ENCODE data around the gene COMTD1. TPM values are rescaled to one million over a fixed set of nuclear protein-coding genes. Genes with fewer than 3 reads are reported as not detected.

Gene COMTD1
- total and polyA plus RNA-seq, 2 of the 13 experiments (the other 11 are each of a cell fraction or from before 2014, with no cell fraction given), result 11.8 to 18.4 TPM

DNA sequence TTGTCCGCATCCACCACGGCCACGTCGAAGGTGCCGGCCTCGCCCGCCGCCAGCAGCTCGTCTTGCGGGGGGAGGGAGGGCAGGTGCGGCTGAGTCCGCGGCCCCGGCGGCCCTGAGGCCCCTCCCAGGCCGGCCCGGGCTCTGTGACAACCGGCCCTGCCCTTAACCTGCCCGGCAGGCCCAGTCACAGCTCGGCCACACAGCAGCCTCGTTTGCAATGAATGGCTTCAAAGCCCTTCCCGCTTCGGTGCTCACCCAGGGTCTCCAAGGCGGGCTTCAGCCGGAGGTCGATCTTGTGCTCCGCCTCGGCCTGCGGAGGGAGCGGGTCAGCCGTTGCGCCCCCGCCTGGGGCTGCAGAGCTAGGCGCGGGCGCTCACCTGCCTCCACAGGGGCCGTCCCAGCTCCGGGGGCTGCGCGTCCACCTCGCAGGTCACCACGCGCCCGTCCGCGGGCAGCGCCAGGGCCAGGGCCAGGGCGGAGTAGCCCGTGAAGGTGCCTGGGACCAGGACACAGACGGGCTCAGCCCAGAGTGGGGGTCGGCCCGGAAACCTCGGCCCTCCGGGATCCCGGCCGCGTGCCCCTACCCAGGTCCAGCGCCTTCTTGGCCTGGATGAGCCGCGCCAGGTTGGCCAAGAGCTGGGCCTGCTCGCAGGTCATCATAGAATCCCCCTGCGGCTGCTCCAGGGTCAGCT is 928 bp downstream of the COMTD1 start (continued):
- TF ChIP-seq, protein P1, sequence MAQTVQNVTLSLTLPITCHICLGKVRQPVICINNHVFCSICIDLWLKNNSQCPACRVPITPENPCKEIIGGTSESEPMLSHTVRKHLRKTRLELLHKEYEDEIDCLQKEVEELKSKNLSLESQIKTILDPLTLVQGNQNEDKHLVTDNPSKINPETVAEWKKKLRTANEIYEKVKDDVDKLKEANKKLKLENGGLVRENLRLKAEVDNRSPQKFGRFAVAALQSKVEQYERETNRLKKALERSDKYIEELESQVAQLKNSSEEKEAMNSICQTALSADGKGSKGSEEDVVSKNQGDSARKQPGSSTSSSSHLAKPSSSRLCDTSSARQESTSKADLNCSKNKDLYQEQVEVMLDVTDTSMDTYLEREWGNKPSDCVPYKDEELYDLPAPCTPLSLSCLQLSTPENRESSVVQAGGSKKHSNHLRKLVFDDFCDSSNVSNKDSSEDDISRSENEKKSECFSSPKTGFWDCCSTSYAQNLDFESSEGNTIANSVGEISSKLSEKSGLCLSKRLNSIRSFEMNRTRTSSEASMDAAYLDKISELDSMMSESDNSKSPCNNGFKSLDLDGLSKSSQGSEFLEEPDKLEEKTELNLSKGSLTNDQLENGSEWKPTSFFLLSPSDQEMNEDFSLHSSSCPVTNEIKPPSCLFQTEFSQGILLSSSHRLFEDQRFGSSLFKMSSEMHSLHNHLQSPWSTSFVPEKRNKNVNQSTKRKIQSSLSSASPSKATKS (CRISPR knock-in tag; IDR thresholded peaks at IDR 0.05), result no peak
- TF ChIP-seq, protein P2, sequence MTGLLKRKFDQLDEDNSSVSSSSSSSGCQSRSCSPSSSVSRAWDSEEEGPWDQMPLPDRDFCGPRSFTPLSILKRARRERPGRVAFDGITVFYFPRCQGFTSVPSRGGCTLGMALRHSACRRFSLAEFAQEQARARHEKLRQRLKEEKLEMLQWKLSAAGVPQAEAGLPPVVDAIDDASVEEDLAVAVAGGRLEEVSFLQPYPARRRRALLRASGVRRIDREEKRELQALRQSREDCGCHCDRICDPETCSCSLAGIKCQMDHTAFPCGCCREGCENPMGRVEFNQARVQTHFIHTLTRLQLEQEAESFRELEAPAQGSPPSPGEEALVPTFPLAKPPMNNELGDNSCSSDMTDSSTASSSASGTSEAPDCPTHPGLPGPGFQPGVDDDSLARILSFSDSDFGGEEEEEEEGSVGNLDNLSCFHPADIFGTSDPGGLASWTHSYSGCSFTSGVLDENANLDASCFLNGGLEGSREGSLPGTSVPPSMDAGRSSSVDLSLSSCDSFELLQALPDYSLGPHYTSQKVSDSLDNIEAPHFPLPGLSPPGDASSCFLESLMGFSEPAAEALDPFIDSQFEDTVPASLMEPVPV (CRISPR knock-in tag; IDR thresholded peaks at IDR 0.05), result 0 out of 2 replicates have a peak, but pooled peaks have one; percentile 2
- TF ChIP-seq NR3C1 (CRISPR knock-in tag; IDR thresholded peaks at IDR 0.05), result no peak
- TF ChIP-seq ZNF850 (CRISPR knock-in tag; conservative IDR thresholded peaks at IDR 0.05), result 0 out of 2 replicates have a peak, but pooled peaks have one; percentile 12
- TF ChIP-seq RBFOX2 (IDR thresholded peaks at IDR 0.05; ENCODE audit: low read depth, low read length), result peak; percentile 55; the same call in 1 of the 2 replicates
- no peak for TF ChIP-seq SOX6 (IDR thresholded peaks at IDR 0.05)
- TF ChIP-seq SOX6 (CRISPR knock-in tag; IDR thresholded peaks at IDR 0.05), result 0 out of 2 replicates have a peak, but pooled peaks have one; percentile 26
- peak; percentile 19; the same call in 1 of the 2 replicates for TF ChIP-seq SNAI1 (CRISPR knock-in tag; IDR thresholded peaks at IDR 0.05; ENCODE audit: borderline replicate concordance)
- TF ChIP-seq, protein P3, sequence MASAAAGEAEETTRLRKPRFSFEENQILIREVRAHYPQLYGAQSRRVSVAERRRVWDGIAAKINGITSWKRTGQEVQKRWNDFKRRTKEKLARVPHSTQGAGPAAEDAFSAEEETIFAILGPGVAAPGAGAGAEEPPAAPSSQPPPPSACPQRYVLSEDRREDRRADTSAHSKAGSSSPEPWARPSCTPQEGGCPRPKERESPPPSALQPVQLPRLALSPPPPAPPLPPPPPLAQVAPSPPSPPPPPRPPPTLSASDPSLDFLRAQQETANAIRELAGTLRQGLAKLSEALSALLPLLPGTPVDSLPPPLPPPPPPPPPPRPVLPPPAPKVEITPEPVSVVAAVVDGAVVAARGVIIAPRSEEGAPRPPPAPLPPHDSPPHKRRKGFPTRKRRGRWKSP (CRISPR knock-in tag; IDR thresholded peaks at IDR 0.05), result 0 out of 2 replicates have a peak, but pooled peaks have one; percentile 30
- TF ChIP-seq, protein P4, sequence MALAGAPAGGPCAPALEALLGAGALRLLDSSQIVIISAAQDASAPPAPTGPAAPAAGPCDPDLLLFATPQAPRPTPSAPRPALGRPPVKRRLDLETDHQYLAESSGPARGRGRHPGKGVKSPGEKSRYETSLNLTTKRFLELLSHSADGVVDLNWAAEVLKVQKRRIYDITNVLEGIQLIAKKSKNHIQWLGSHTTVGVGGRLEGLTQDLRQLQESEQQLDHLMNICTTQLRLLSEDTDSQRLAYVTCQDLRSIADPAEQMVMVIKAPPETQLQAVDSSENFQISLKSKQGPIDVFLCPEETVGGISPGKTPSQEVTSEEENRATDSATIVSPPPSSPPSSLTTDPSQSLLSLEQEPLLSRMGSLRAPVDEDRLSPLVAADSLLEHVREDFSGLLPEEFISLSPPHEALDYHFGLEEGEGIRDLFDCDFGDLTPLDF (CRISPR knock-in tag; IDR thresholded peaks at IDR 0.05), result no peak
- TF ChIP-seq ZNF331 (CRISPR knock-in tag; IDR thresholded peaks at IDR 0.05), result no peak
- TF ChIP-seq, protein P5, sequence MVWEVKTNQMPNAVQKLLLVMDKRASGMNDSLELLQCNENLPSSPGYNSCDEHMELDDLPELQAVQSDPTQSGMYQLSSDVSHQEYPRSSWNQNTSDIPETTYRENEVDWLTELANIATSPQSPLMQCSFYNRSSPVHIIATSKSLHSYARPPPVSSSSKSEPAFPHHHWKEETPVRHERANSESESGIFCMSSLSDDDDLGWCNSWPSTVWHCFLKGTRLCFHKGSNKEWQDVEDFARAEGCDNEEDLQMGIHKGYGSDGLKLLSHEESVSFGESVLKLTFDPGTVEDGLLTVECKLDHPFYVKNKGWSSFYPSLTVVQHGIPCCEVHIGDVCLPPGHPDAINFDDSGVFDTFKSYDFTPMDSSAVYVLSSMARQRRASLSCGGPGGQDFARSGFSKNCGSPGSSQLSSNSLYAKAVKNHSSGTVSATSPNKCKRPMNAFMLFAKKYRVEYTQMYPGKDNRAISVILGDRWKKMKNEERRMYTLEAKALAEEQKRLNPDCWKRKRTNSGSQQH (CRISPR knock-in tag; IDR thresholded peaks at IDR 0.05; ENCODE audit: low read depth), result 0 out of 2 replicates have a peak, but pooled peaks have one; percentile 1
- TF ChIP-seq, protein P6, sequence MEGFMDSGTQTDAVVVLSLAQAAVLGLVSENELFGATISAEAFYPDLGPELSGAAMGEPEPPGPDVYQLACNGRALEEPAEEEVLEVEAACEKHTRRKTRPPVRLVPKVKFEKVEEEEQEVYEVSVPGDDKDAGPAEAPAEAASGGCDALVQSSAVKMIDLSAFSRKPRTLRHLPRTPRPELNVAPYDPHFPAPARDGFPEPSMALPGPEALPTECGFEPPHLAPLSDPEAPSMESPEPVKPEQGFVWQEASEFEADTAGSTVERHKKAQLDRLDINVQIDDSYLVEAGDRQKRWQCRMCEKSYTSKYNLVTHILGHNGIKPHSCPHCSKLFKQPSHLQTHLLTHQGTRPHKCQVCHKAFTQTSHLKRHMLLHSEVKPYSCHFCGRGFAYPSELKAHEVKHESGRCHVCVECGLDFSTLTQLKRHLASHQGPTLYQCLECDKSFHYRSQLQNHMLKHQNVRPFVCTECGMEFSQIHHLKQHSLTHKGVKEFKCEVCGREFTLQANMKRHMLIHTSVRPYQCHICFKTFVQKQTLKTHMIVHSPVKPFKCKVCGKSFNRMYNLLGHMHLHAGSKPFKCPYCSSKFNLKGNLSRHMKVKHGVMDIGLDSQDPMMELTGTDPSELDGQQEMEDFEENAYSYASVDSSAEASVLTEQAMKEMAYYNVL (CRISPR knock-in tag; IDR thresholded peaks at IDR 0.05; ENCODE audit: borderline replicate concordance), result 0 out of 2 replicates have a peak, but pooled peaks have one; percentile 56
- TF ChIP-seq ZNF143 (CRISPR knock-in tag; IDR thresholded peaks at IDR 0.05), result no peak
- TF ChIP-seq, protein P7, sequence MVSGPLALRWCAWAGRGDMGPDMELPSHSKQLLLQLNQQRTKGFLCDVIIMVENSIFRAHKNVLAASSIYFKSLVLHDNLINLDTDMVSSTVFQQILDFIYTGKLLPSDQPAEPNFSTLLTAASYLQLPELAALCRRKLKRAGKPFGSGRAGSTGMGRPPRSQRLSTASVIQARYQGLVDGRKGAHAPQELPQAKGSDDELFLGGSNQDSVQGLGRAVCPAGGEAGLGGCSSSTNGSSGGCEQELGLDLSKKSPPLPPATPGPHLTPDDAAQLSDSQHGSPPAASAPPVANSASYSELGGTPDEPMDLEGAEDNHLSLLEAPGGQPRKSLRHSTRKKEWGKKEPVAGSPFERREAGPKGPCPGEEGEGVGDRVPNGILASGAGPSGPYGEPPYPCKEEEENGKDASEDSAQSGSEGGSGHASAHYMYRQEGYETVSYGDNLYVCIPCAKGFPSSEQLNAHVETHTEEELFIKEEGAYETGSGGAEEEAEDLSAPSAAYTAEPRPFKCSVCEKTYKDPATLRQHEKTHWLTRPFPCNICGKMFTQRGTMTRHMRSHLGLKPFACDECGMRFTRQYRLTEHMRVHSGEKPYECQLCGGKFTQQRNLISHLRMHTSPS (CRISPR knock-in tag; IDR thresholded peaks at IDR 0.05; ENCODE audit: low read depth), result peak; percentile 66; the same call in 1 of the 2 replicates
